HepG2 (cell line): Measurements from ENCODE around the gene SLC16A5. TPM values are rescaled to one million over a fixed set of nuclear protein-coding genes. Genes with fewer than 3 reads are reported as not detected.

Experiments
- ATAC-seq: fragments of 200-7000 bp; cut with Tn5 transposase; 3 replicates; pipeline ENCODE4 v1.9.1; 2020; ENCODE audit warnings: mild to moderate bottlenecking, moderate library complexity
- BruUV-seq: library from RNA; stranded (reverse); fragments of 400-500 nt; replicated peaks from 2 replicates; lab custom pipeline; 2021; lab: Mats Ljungman, UMichigan
- CTCF ChIA-PET: fragments of 300-600 bp; formaldehyde crosslinking; extraction: SDS; loops from one replicate; lab custom pipeline; 2021; ENCODE audit warnings: low total read pairs, inconsistent platforms, low intra/inter-chr PET ratio; lab: Yijun Ruan, JAX
- POLR2A ChIA-PET: fragments of 350-600 bp; sonication (Branson Sonifier 250); formaldehyde crosslinking; loops from one replicate; lab custom pipeline; 2020; ENCODE audit warnings: antibody characterized with exemption, inconsistent platforms; lab: Yijun Ruan, JAX
- DNase-seq: peaks from one replicate; pipeline ENCODE4 v3.0.0-alpha.2; 2015; ENCODE audit warnings: low spot score
- FAIRE-seq: peaks from 3 replicates; lab custom pipeline; 2011; peaks lifted over from hg19 to GRCh38; lab: Jason Lieb, UNC
- H2AFZ ChIP-seq: one replicate; pipeline ENCODE4 v1.6.1; 2011; ENCODE audit warnings: low read length, inconsistent platforms
- H3K27ac ChIP-seq: fragments of 300-600 bp; 3 replicates; pipeline ENCODE4 v1.8.0; 2011; ENCODE audit warnings: mixed run types, mild to moderate bottlenecking, mixed read lengths, low read length, inconsistent platforms; ENCODE audit not compliant: insufficient read depth; ENCODE audit errors: extremely low read length
- H3K27me3 ChIP-seq, 2 experiments: fragments of 200-600 bp in 1 of 2; 2 replicates in 1 of 2; 3 replicates in 1 of 2; pipeline versions ENCODE4 v1.6.0 to v1.8.0; 2011; ENCODE audit warnings: low read length in 2 of 2, mild to moderate bottlenecking in 2 of 2, moderate library complexity in 2 of 2, inconsistent platforms in 1 of 2; ENCODE audit not compliant: insufficient read depth in 2 of 2, control insufficient read depth in 1 of 2
- H3K36me3 ChIP-seq, 2 experiments: fragments of 200-600 bp in 1 of 2; replicated peaks in 1 of 2; 2 replicates in 1 of 2; 3 replicates in 1 of 2; pipeline versions ENCODE4 v1.5.1 to v1.8.0; 2011; ENCODE audit warnings: low read length in 2 of 2, inconsistent platforms in 1 of 2; ENCODE audit not compliant: insufficient read depth in 2 of 2, control insufficient read depth in 1 of 2
- H3K4me1 ChIP-seq: 2 replicates; pipeline ENCODE4 v1.5.1; 2012; ENCODE audit warnings: low read length, inconsistent platforms; ENCODE audit not compliant: insufficient read depth
- H3K4me2 ChIP-seq: 2 replicates; pipeline ENCODE4 v1.6.0; 2011; ENCODE audit warnings: low read depth, low read length, inconsistent platforms
- H3K4me3 ChIP-seq, 3 experiments: fragments of 200-600 bp in 1 of 3; sonication (generic), shearing (Covaris generic) in 1 of 3; replicated peaks in 1 of 3; 2 replicates each; pipeline ENCODE4 v1.5.1; 2011 to 2016; ENCODE audit warnings: low read length in 3 of 3, inconsistent platforms in 2 of 3, low read depth in 2 of 3, mild to moderate bottlenecking in 2 of 3, control low read depth in 1 of 3, mixed read lengths in 1 of 3; ENCODE audit not compliant: insufficient read depth in 1 of 3
- H3K79me2 ChIP-seq: one replicate; pipeline ENCODE4 v1.6.1; 2011; ENCODE audit warnings: low read length, inconsistent platforms; ENCODE audit not compliant: insufficient read depth
- H3K9ac ChIP-seq: 2 replicates; pipeline ENCODE4 v1.6.0; 2011; ENCODE audit warnings: mild to moderate bottlenecking, low read depth, low read length, inconsistent platforms; ENCODE audit not compliant: insufficient read depth
- H3K9me3 ChIP-seq: 2 replicates; pipeline ENCODE4 v1.5.1; 2012; ENCODE audit warnings: mild to moderate bottlenecking, low read length
- H4K20me1 ChIP-seq: 2 replicates; pipeline ENCODE4 v1.6.0; 2011; ENCODE audit warnings: inconsistent platforms, mild to moderate bottlenecking, low read length, moderate library complexity; ENCODE audit not compliant: insufficient read depth
- ARNT ChIP-seq: fragments of 450-650 bp; IDR thresholded peaks from 2 replicates; pipeline ENCODE4 v1.6.1; 2017
- DNMT1 ChIP-seq: sonication (generic); formaldehyde crosslinking; IDR thresholded peaks from 2 replicates; pipeline ENCODE4 v1.5.1; 2020; ENCODE audit warnings: mild to moderate bottlenecking, missing genetic modification reagents
- EP300 ChIP-seq, 3 experiments: sonication (generic) in 1 of 3; formaldehyde crosslinking in 1 of 3; IDR thresholded peaks; 2 replicates each; pipeline versions ENCODE4 v1.5.1 to v1.6.1; 2011 to 2020; ENCODE audit warnings: low read depth in 2 of 3, low read length in 2 of 3, borderline replicate concordance in 1 of 3, improper control_type of control experiment in 1 of 3, mild to moderate bottlenecking in 1 of 3, missing genetic modification reagents in 1 of 3, moderate library complexity in 1 of 3
- HDAC1 ChIP-seq: sonication (generic); formaldehyde crosslinking; IDR thresholded peaks from 2 replicates; pipeline ENCODE4 v1.5.1; 2020; ENCODE audit warnings: mild to moderate bottlenecking, missing genetic modification reagents
- HDAC2 ChIP-seq: sonication (generic); formaldehyde crosslinking; IDR thresholded peaks from 2 replicates; pipeline ENCODE4 v1.4.0; 2020; ENCODE audit warnings: missing genetic modification reagents
- HNF4G ChIP-seq, 2 experiments: sonication (generic) in 1 of 2; formaldehyde crosslinking in 1 of 2; IDR thresholded peaks; 2 replicates each; pipeline versions ENCODE4 v1.4.0 to v1.6.1; 2011 to 2020; ENCODE audit warnings: borderline replicate concordance in 2 of 2, low read depth in 2 of 2, mild to moderate bottlenecking in 2 of 2, low read length in 1 of 2, missing genetic modification reagents in 1 of 2, moderate library complexity in 1 of 2
- IKZF1 ChIP-seq: fragments of 450-650 bp; IDR thresholded peaks from 2 replicates; pipeline ENCODE4 v1.7.1; 2016
- MAX ChIP-seq: IDR thresholded peaks from 2 replicates; pipeline ENCODE4 v1.6.1; 2012; ENCODE audit warnings: inconsistent platforms
- MED1 ChIP-seq: sonication (generic); formaldehyde crosslinking; IDR thresholded peaks from 2 replicates; pipeline ENCODE4 v1.4.0; 2020; ENCODE audit warnings: missing genetic modification reagents
- NFYC ChIP-seq: IDR thresholded peaks from 2 replicates; pipeline ENCODE4 v1.6.1; 2016; ENCODE audit warnings: missing genetic modification reagents, missing compliant biosample characterization
- ONECUT2 ChIP-seq: sonication (generic); formaldehyde crosslinking; IDR thresholded peaks from 2 replicates; pipeline ENCODE4 v1.4.0; 2020; ENCODE audit warnings: missing genetic modification reagents
- PAWR ChIP-seq: sonication (generic); formaldehyde crosslinking; IDR thresholded peaks from 2 replicates; pipeline ENCODE4 v1.4.0; 2020; ENCODE audit warnings: missing genetic modification reagents, mild to moderate bottlenecking, borderline replicate concordance
- PHF5A ChIP-seq: IDR thresholded peaks from one replicate; pipeline ENCODE4 v1.6.1; 2018; ENCODE audit warnings: low read depth, missing genetic modification reagents; ENCODE audit not compliant: unreplicated experiment
- SOX6 ChIP-seq, 2 experiments: fragments of 450-650 bp in 1 of 2; sonication (generic) in 1 of 2; formaldehyde crosslinking in 1 of 2; IDR thresholded peaks; 2 replicates each; pipeline versions ENCODE4 v1.4.0 to v1.6.1; 2017 to 2020; ENCODE audit warnings: antibody characterized with exemption in 1 of 2, mild to moderate bottlenecking in 1 of 2, missing genetic modification reagents in 1 of 2
- ZBTB2 ChIP-seq: sonication (generic); formaldehyde crosslinking; IDR thresholded peaks from 2 replicates; pipeline ENCODE4 v1.8.0; 2022; ENCODE audit warnings: low read depth, missing genetic modification reagents
- ZBTB33 ChIP-seq: sonication (generic); formaldehyde crosslinking; IDR thresholded peaks from 2 replicates; pipeline ENCODE4 v1.4.0; 2020; ENCODE audit warnings: missing genetic modification reagents
- ZBTB34 ChIP-seq: sonication (generic); formaldehyde crosslinking; IDR thresholded peaks from 2 replicates; pipeline ENCODE4 v1.8.0; 2022; ENCODE audit warnings: mild to moderate bottlenecking, missing genetic modification reagents
- ZMYM4 ChIP-seq: sonication (generic); formaldehyde crosslinking; IDR thresholded peaks from 2 replicates; pipeline ENCODE4 v1.8.1; 2023; ENCODE audit warnings: mild to moderate bottlenecking, missing genetic modification reagents
- ZNF564 ChIP-seq: sonication (generic); formaldehyde crosslinking; IDR thresholded peaks from 2 replicates; pipeline ENCODE4 v1.8.1; 2023; ENCODE audit warnings: mild to moderate bottlenecking, missing genetic modification reagents
- ZNF781 ChIP-seq: sonication (generic); formaldehyde crosslinking; IDR thresholded peaks from 2 replicates; pipeline ENCODE4 v1.5.1; 2020; ENCODE audit warnings: borderline replicate concordance, mild to moderate bottlenecking, missing genetic modification reagents; ENCODE audit errors: not compliant biosample characterization
- WGBS: methylation state at CpG from one replicate; pipeline ENCODE4 v1.1.6; 2017; ENCODE audit warnings: low lambda C conversion rate; 5-methylcytosine and 5-hydroxymethylcytosine counted together
- in situ Hi-C: cut with HindIII; loops from 2 replicates; pipeline ENCODE4 v1.10.0; 2017; ENCODE audit warnings: low pct_unique_long_range_greater_than_20kb; ENCODE audit not compliant: extremely low pct_ligation_motif_present
- intact Hi-C: fragments of 100-400 bp; cut with micrococcal nuclease; formaldehyde crosslinking; loops from one replicate; pipeline ENCODE4 v1.10.0; 2022; ENCODE audit not compliant: unreplicated experiment
- polyA plus RNA-seq, 8 experiments: library from polyadenylated mRNA; depleted of rRNA in 3 of 8; stranded (reverse) in 7 of 8; unstranded in 1 of 8; fragments of >200 nt; fragmentation: Illumina TruSeq in 4 of 8; extraction: Trizol in 4 of 8; gene quantifications; 2 replicates each; pipeline versions ENCODE4 v1.2.1 to v1.2.3, GENCODE V29; 2011 to 2016; ENCODE audit warnings: low read depth in 4 of 8, missing spikeins in 1 of 8, mixed read lengths in 1 of 8; ENCODE audit not compliant: insufficient read depth in 1 of 8
- total RNA-seq, 5 experiments: library from RNA; depleted of rRNA; stranded (reverse); fragments of >200 nt; fragmentation: Illumina TruSeq; extraction: Trizol; gene quantifications; 2 replicates each; pipeline ENCODE4 v1.2.3, GENCODE V29; 2016; ENCODE audit warnings: low read depth in 1 of 5

The SLC16A5 gene
- total and polyA plus RNA-seq, 2 of the 13 experiments (the other 11 are each of a cell fraction or from before 2014, with no cell fraction given): 0.69 to 5.6 TPM

DNA sequence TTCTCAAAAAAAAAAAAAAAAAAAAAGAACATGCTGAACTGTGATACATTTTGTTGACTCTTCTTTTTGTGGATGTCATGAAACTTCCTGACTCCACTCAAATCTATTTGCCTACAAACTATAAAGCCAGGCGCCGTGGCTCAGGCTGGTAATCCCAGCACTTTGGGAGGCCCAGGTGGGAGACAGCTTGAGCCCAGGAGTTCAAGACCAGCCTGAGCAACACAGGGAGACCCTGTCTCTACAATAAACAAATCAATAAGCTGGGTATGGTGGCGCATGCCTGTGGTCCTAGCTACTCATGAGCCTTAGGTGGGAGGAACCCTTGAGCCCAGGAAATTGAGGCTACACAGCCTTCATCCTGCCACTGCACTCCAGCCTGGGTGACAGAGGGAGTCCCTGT lies 45.2 kb downstream of the SLC16A5 start:
- ATAC-seq: no peak
- no TSS peak for BruUV-seq
- intact Hi-C loops (loop anchor here (5.0 kb wide), 1 partner anchor 69 kb away; no protein-coding TSS in a partner anchor), in situ Hi-C loops (no loop called here)
- H3K4me2 ChIP-seq: peak overlapping the region; percentile 40; the same call in 1 of the 2 replicates
- POLR2A ChIA-PET: interaction anchor here (0.7 to 3.1 kb wide), 7 partner anchors 19 to 359 kb away, joined by 3 to 23 read pairs (median 3); partner anchors contain the start of genes ARMC7, JPT1 and SLC25A19
- H3K9me3 ChIP-seq: no peaks in the 10 kb centered on the region
- peak overlapping the region; percentile 86 for H3K27ac ChIP-seq
- no peak overlapping the region for H3K9ac ChIP-seq
- no peak overlapping the region for H3K4me3 ChIP-seq
- H3K4me1 ChIP-seq: peaks cover 26% of the 10 kb centered on the region
- CTCF ChIA-PET: no interaction called here
- FAIRE-seq: peak; percentile 32
- 46% methylated on average over 3 of the region's 3 CpGs for WGBS
- H2AFZ ChIP-seq: no peak overlapping the region
- H3K36me3 ChIP-seq: peaks cover 10 to 33% of the 10 kb centered on the region in 2 experiments
- H3K79me2 ChIP-seq: peaks cover 8% of the 10 kb centered on the region
- DNase-seq: peak; percentile 51
- H3K27me3 ChIP-seq: no peaks in the 10 kb centered on the region
- H4K20me1 ChIP-seq: peaks cover 4% of the 10 kb centered on the region; the same call in 1 of the 2 replicates
- TF ChIP-seq ARNT (no peak), ZNF564 (no peak), DNMT1 (CRISPR knock-in tag) (no peak), SOX6 (IDR thresholded peaks at IDR 0.05) (no peak), SOX6 (CRISPR knock-in tag; IDR thresholded peaks at IDR 0.05) (no peak), ZBTB33 (peak; percentile 48; the same call in 1 of the 2 replicates), PHF5A (peak; percentile 11), NFYC (CRISPR knock-in tag) (no peak), PAWR (CRISPR knock-in tag) (no peak), HDAC1 (CRISPR knock-in tag) (0 out of 2 replicates have a peak, but pooled peaks have one; percentile 5), MAX (peak; percentile 32; the same call in 1 of the 2 replicates), IKZF1 (no peak), HNF4G (IDR thresholded peaks at IDR 0.05; ENCODE audit: borderline replicate concordance, low read depth, low read length) (no peak), HNF4G (CRISPR knock-in tag; IDR thresholded peaks at IDR 0.05; ENCODE audit: borderline replicate concordance, low read depth) (no peak), ZNF781 (CRISPR knock-in tag) (no peak), ZMYM4 (CRISPR knock-in tag) (no peak), MED1 (peak; percentile 14; the same call in 1 of the 2 replicates), EP300 (IDR thresholded peaks at IDR 0.05; ENCODE audit: low read depth in 2 of 2, low read length in 2 of 2) (0 out of 4 replicates have a peak, but pooled peaks of 1 of the 2 experiments have one; percentile 2), EP300 (CRISPR knock-in tag; IDR thresholded peaks at IDR 0.05; ENCODE audit: borderline replicate concordance) (no peak), ZBTB2 (no peak), HDAC2 (CRISPR knock-in tag) (no peak), ONECUT2 (CRISPR knock-in tag) (peak; percentile 67; the same call in 1 of the 2 replicates), ZBTB34 (no peak)
